OCI-LY1 (cell line): ENCODE results near the gene RUVBL2.

Experiments used
- H2AFZ ChIP-seq: fragments of 200-600 bp; sonication (generic), shearing (Covaris generic); 2 replicates; pipeline ENCODE4 v1.6.0; 2014; ENCODE audit warnings: antibody characterized with exemption, mild to moderate bottlenecking, low read length
- H3F3A ChIP-seq: fragments of 200-600 bp; sonication (generic), shearing (Covaris generic); 2 replicates; pipeline ENCODE4 v1.6.0; 2014; ENCODE audit warnings: mild to moderate bottlenecking, antibody characterized with exemption, low read length, moderate library complexity; ENCODE audit not compliant: insufficient read depth
- H3K27ac ChIP-seq: fragments of 200-600 bp; sonication (generic); 2 replicates; pipeline ENCODE4 v1.5.1; 2014; ENCODE audit warnings: low read length, mixed run types, mild to moderate bottlenecking, low read depth; ENCODE audit not compliant: poor library complexity, severe bottlenecking
- H3K27me3 ChIP-seq: fragments of 200-600 bp; sonication (generic); 2 replicates; pipeline ENCODE4 v1.6.0; 2014; ENCODE audit warnings: antibody characterized with exemption, mild to moderate bottlenecking, low read length, moderate library complexity; ENCODE audit not compliant: insufficient read depth
- H3K36me3 ChIP-seq: fragments of 200-600 bp; sonication (generic); 2 replicates; pipeline ENCODE4 v1.6.1; 2014; ENCODE audit warnings: mild to moderate bottlenecking, antibody characterized with exemption, low read length, moderate library complexity, mixed read lengths; ENCODE audit not compliant: insufficient read depth
- H3K4me1 ChIP-seq: fragments of 200-600 bp; sonication (generic); 2 replicates; pipeline ENCODE4 v1.5.1; 2014; ENCODE audit warnings: mild to moderate bottlenecking, low read length, moderate library complexity; ENCODE audit not compliant: insufficient read depth, severe bottlenecking
- H3K4me2 ChIP-seq: fragments of 200-600 bp; sonication (generic), shearing (Covaris generic); 2 replicates; pipeline ENCODE4 v1.6.1; 2014; ENCODE audit warnings: low read length
- H3K4me3 ChIP-seq: fragments of 200-600 bp; sonication (generic); 2 replicates; pipeline ENCODE4 v1.5.1; 2014; ENCODE audit warnings: low read length, low read depth, mild to moderate bottlenecking, mixed read lengths; ENCODE audit not compliant: poor library complexity, severe bottlenecking
- H3K79me2 ChIP-seq: fragments of 200-600 bp; shearing (Covaris generic); 2 replicates; pipeline ENCODE4 v1.6.1; 2016; ENCODE audit warnings: mixed run types, low read length, mixed read lengths; ENCODE audit not compliant: insufficient read depth
- H3K9ac ChIP-seq: fragments of 200-600 bp; sonication (generic), shearing (Covaris generic); 2 replicates; pipeline ENCODE4 v1.6.1; 2014; ENCODE audit warnings: mild to moderate bottlenecking, low read length, mixed read lengths
- H3K9me2 ChIP-seq: fragments of 200-600 bp; sonication (generic), shearing (Covaris generic); 2 replicates; pipeline ENCODE4 v1.6.1; 2014; ENCODE audit warnings: low read depth, mild to moderate bottlenecking, low read length, mixed read lengths
- H3K9me3 ChIP-seq: fragments of 200-600 bp; shearing (Covaris generic); 2 replicates; pipeline ENCODE4 v1.6.1; 2014; ENCODE audit warnings: low read length, mixed read lengths
- H4K20me1 ChIP-seq: fragments of 200-600 bp; sonication (generic), shearing (Covaris generic); 2 replicates; pipeline ENCODE4 v1.6.0; 2016; ENCODE audit warnings: mild to moderate bottlenecking, low read length; ENCODE audit not compliant: insufficient read depth
- CTCF ChIP-seq: fragments of 200-600 bp; sonication (generic), shearing (Covaris generic); IDR thresholded peaks from 2 replicates; pipeline ENCODE4 v1.5.1; 2017; ENCODE audit warnings: mild to moderate bottlenecking, antibody characterized with exemption, low read length, moderate library complexity, mixed read lengths
- EZH2 ChIP-seq: fragments of 200-600 bp; sonication (generic), shearing (Covaris generic); IDR thresholded peaks from 2 replicates; pipeline ENCODE4 v1.8.0; 2017; ENCODE audit warnings: borderline replicate concordance, mixed run types, mild to moderate bottlenecking, antibody characterized with exemption, low read length, moderate library complexity, mixed read lengths

Gene RUVBL2

GRCh38 chr19:48968179-48968661 is 25.5 kb upstream of the RUVBL2 start:
- Histone ChIP-seq H3K4me3 (no peak overlapping the region), H3K9ac (no peak overlapping the region), H3K27ac (peak overlapping the region; percentile 72), H4K20me1 (no peaks in the 10 kb centered on the region), H3K79me2 (0 out of 2 replicates have a peak, but pooled peaks cover 4% of the 10 kb centered on the region), H3K4me1 (peaks cover 42% of the 10 kb centered on the region), H3K36me3 (peaks cover 45% of the 10 kb centered on the region), H3K27me3 (no peaks in the 10 kb centered on the region), H2AFZ (no peak overlapping the region), H3K9me3 (no peaks in the 10 kb centered on the region), H3F3A (peaks cover 5% of the 10 kb centered on the region; the same call in 1 of the 2 replicates), H3K9me2 (no peaks in the 10 kb centered on the region), H3K4me2 (no peak overlapping the region)
- TF ChIP-seq EZH2 (no peak), CTCF (no peak)

- Histone ChIP-seq H3K9me2 (no peaks in the 10 kb centered on the region), H3K4me3 (no peak overlapping the region), H3K36me3 (peaks cover 47% of the 10 kb centered on the region), H4K20me1 (no peaks in the 10 kb centered on the region), H3K27ac (no peak overlapping the region), H2AFZ (no peak overlapping the region), H3K9me3 (no peaks in the 10 kb centered on the region), H3K27me3 (no peaks in the 10 kb centered on the region), H3K9ac (no peak overlapping the region), H3K4me2 (no peak overlapping the region), H3K4me1 (peaks cover 36% of the 10 kb centered on the region), H3F3A (peaks cover 5% of the 10 kb centered on the region; the same call in 1 of the 2 replicates), H3K79me2 (0 out of 2 replicates have a peak, but pooled peaks cover 4% of the 10 kb centered on the region)
- TF ChIP-seq CTCF, result no peak
- no peak for TF ChIP-seq EZH2
Measured at GRCh38 chr19:48968813-48969218, 24.9 kb upstream of the RUVBL2 start.

- Histone ChIP-seq H3K9me3 (no peaks in the 10 kb centered on the region), H3F3A (peaks cover 5% of the 10 kb centered on the region; the same call in 1 of the 2 replicates), H2AFZ (no peak overlapping the region), H3K9me2 (no peaks in the 10 kb centered on the region), H3K9ac (no peak overlapping the region), H3K27me3 (no peaks in the 10 kb centered on the region), H3K4me1 (peaks cover 29% of the 10 kb centered on the region), H3K36me3 (peaks cover 54% of the 10 kb centered on the region), H4K20me1 (no peaks in the 10 kb centered on the region), H3K4me3 (no peak overlapping the region), H3K4me2 (no peak overlapping the region), H3K27ac (peak overlapping the region; percentile 21), H3K79me2 (0 out of 2 replicates have a peak, but pooled peaks cover 4% of the 10 kb centered on the region)
- TF ChIP-seq EZH2 (no peak), CTCF (no peak)
Measured at GRCh38 chr19:48969276-48970138, 24.2 kb upstream of the RUVBL2 start.
